ENCODE results near the gene TMEM88. TPM values are rescaled to one million over a fixed set of nuclear protein-coding genes. Genes with fewer than 3 reads are reported as not detected.

TMEM88 gene
- polyA plus RNA-seq, 4 donors: 22.1 to 34.0 (median 28.5) TPM

GRCh38 chr17:7842380-7843256 is 12.2 kb upstream of the TMEM88 start:
- peak in 1 of 4 donors; percentile 29 for DNase-seq (ENCODE audit: low read depth in 4 of 4, low spot score in 2 of 4)

- no peak for DNase-seq (ENCODE audit: low read depth in 4 of 4, low spot score in 2 of 4)
Observed at GRCh38 chr17:7843257-7843535, 11.7 kb upstream of the TMEM88 start.

DNA sequence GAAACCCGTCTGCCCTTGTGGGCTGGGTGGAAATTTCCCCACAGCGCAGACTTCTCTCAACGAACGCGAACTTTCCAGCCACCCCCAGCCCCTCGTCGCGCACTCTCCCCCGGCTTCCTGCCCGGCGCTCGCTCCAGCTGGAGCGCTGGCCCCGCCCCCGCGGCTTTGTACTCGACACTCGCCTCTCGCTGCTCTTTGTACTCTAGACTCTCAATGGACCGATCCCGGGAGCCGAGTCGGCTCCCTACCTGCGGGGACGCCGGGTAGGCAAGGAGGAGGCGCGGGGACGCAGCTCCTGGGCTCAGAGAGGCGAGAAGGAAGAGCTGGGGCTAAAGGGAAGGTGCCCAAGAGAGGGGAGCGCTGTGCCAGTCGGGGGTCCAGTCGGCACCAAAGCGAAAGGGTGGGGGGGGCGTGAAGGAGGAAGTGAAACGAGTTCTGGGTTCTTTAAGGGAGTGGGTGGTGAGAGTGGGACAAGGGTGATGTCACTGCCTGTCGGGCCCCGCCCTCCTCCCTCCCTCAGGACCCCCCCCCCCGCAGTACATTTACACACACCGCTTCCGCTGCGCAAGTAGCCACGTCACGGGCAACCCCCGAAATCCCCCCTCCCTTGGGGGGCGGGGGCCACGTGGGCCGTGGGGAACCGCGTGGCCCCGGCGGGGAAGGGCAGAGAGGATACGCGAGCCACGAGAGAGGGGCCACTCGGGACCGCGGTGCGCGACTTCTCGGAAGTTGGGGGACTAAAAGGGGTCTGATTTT is 11.2 kb upstream of the TMEM88 start:
- peak in 2 of 4 donors; percentile 52 to 76 for DNase-seq (ENCODE audit: low read depth in 4 of 4, low spot score in 2 of 4)

- peak in 2 of 4 donors; percentile 68 to 90 for DNase-seq (ENCODE audit: low read depth in 4 of 4, low spot score in 2 of 4)
Observed at GRCh38 chr17:7844292-7845154, 10.3 kb upstream of the TMEM88 start.

- no peak for DNase-seq (ENCODE audit: low read depth in 4 of 4, low spot score in 2 of 4)
Observed at GRCh38 chr17:7845359-7846062, 9.4 kb upstream of the TMEM88 start.

GRCh38 chr17:7846063-7846735 is 8.7 kb upstream of the TMEM88 start:
- DNase-seq (ENCODE audit: low read depth in 4 of 4, low spot score in 2 of 4): no peak

DNA sequence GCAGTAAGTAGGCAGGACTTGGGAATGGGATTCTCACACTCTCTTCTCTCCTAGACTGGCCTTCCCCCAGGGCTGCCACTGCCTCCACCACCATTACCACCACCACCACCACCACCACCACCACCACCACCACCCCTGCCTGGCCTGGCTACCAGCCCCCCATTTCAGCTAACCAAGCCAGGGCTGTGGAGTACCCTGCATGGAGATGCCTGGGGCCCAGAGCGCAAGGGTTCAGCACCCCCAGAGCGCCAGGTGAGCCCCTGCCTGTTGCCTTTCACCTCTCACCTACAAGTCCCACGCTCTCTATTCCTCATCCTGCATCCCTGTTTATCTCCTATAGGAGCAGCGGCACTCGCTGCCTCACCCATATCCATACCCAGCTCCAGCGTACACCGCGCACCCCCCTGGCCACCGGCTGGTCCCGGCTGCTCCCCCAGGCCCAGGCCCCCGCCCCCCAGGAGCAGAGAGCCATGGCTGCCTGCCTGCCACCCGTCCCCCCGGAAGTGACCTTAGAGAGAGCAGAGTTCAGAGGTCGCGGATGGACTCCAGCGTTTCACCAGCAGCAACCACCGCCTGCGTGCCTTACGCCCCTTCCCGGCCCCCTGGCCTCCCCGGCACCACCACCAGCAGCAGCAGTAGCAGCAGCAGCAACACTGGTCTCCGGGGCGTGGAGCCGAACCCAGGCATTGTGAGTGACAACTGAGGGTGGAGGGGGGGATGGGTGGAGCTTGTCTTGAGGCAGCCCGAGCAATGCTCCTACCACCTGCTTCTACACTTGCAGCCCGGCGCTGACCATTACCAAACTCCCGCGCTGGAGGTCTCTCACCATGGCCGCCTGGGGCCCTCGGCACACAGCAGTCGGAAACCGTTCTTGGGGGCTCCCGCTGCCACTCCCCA is 7.9 kb upstream of the TMEM88 start:
- no peak for DNase-seq (ENCODE audit: low read depth in 4 of 4, low spot score in 2 of 4)

DNA sequence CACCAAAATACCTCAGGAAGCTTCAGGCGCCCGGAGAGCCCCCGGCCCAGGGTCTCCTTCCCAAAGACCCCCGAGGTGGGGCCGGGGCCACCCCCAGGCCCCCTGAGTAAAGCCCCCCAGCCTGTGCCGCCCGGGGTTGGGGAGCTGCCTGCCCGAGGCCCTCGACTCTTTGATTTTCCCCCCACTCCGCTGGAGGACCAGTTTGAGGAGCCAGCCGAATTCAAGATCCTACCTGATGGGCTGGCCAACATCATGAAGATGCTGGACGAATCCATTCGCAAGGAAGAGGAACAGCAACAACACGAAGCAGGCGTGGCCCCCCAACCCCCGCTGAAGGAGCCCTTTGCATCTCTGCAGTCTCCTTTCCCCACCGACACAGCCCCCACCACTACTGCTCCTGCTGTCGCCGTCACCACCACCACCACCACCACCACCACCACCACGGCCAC is 6.7 kb upstream of the TMEM88 start:
- no peak for DNase-seq (ENCODE audit: low read depth in 4 of 4, low spot score in 2 of 4)

GRCh38 chr17:7848739-7849129 is 6.1 kb upstream of the TMEM88 start:
- no peak for DNase-seq (ENCODE audit: low read depth in 4 of 4, low spot score in 2 of 4)

- no peak for DNase-seq (ENCODE audit: low read depth in 4 of 4, low spot score in 2 of 4)
Observed at GRCh38 chr17:7849130-7849750, 5.6 kb upstream of the TMEM88 start.

- no peak for DNase-seq (ENCODE audit: low read depth in 4 of 4, low spot score in 2 of 4)
Observed at GRCh38 chr17:7849751-7850504, 4.9 kb upstream of the TMEM88 start.

DNA sequence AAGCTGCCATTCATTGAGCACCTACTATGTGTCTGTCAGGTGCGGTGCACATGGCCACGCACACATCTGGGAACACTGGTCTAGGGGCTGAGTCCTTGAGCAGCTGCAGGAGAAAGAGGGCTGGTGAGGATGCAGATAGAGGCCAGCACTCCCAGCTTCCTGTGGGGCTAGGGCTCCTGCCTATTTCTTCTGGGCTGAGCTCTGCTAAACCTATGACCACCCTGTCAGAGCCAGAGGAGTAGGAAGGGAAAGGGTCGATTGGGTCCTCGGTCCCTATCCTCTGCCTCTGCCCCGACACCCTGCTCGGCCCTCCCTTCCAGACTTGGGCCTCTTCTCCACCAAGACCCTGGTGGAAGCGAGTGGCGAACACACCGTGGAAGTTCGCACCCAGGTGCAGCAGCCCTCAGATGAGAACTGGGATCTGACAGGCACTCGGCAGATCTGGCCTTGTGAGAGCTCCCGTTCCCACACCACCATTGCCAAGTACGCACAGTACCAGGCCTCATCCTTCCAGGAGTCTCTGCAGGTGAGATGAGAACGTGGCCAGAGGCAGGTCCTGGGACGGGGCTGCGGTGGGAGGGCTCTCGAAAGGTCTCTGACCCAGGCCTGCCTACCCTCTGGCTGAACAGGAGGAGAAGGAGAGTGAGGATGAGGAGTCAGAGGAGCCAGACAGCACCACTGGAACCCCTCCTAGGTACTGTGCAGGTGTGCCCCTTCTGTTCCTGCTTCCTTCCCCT is 4.0 kb upstream of the TMEM88 start:
- no peak for DNase-seq (ENCODE audit: low read depth in 4 of 4, low spot score in 2 of 4)

DNA sequence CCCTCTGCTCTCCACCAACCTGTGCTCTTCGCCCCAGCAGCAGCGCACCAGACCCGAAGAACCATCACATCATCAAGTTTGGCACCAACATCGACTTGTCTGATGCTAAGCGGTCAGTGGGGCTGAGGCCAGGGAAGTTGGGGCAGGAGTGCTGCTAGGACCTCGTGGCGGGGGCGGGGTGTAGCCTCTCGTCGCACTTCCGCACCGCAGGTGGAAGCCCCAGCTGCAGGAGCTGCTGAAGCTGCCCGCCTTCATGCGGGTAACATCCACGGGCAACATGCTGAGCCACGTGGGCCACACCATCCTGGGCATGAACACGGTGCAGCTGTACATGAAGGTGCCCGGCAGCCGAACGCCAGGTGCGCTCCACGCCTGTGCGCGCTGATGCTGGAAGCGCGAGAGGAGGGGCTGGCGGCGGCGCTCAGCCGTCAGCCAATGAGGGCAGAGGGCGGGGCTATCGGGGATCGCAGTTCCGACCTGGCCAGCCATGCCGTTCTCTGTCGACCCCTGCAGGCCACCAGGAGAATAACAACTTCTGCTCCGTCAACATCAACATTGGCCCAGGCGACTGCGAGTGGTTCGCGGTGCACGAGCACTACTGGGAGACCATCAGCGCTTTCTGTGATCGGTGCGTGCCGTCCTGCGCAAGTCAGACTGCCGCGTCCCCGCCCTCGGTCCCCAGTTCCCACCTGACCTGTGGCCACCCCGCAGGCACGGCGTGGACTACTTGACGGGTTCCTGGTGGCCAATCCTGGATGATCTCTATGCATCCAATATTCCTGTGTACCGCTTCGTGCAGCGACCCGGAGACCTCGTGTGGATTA is 3.2 kb upstream of the TMEM88 start:
- peak in 2 of 4 donors; percentile 41 to 85 for DNase-seq (ENCODE audit: low read depth in 4 of 4, low spot score in 2 of 4)

DNA sequence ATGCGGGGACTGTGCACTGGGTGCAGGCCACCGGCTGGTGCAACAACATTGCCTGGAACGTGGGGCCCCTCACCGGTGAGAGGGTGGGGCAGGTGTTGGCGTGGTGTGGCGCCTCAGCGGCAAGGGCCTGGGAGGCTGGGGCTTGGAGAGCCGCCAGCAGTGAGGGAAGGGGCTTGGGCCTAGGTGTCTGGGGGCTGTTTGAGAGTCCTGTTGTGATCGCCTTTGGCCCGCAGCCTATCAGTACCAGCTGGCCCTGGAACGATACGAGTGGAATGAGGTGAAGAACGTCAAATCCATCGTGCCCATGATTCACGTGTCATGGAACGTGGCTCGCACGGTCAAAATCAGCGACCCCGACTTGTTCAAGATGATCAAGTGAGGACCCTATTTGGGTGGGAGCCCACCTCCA is 2.6 kb upstream of the TMEM88 start:
- no peak for DNase-seq (ENCODE audit: low read depth in 4 of 4, low spot score in 2 of 4)

DNA sequence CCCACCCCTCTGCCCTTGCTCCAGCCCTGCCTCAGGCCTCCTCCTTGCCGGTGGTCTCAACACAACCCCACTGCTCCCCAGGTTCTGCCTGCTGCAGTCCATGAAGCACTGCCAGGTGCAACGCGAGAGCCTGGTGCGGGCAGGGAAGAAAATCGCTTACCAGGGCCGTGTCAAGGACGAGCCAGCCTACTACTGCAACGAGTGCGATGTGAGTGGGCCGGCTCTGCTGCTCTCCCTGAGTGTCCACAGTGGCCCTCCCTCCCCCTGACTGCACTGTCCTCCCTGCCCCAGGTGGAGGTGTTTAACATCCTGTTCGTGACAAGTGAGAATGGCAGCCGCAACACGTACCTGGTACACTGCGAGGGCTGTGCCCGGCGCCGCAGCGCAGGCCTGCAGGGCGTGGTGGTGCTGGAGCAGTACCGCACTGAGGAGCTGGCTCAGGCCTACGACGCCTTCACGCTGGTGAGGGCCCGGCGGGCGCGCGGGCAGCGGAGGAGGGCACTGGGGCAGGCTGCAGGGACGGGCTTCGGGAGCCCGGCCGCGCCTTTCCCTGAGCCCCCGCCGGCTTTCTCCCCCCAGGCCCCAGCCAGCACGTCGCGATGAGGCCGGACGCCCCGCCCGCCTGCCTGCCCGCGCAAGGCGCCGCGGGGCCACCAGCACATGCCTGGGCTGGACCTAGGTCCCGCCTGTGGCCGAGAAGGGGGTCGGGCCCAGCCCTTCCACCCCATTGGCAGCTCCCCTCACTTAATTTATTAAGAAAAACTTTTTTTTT is 1.8 kb upstream of the TMEM88 start:
- DNase-seq (ENCODE audit: low read depth in 4 of 4, low spot score in 2 of 4): no peak

Data from left renal cortex interstitium (tissue), 4 donors.